NCI-H1436 (cell line): ENCODE data around the gene KIRREL3.

Source experiments
- DNase-seq: peaks from one replicate; lab custom pipeline; 2025; lab: John Stamatoyannopoulos, UW

The KIRREL3 gene

DNA sequence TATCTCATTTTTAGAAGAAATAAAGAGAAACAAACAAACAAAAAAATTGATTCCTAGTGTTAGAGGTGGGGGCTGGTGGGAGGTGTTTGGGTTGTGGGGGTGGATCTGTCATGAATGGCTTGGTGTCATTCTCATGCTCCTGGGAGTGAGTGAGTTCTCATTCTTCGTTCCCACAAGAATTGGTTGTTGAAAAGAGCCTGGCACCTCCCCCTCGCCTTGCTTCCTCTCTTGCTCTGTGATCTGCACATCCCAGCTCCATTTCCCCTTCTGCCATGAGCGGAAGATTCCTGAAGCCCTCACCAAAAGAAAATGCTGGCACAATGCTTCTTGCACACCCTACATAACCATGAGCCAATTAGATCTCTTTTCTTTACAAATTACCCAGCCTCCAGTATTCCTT is 367.2 kb downstream of the KIRREL3 start:
- DNase-seq = no peak

DNA sequence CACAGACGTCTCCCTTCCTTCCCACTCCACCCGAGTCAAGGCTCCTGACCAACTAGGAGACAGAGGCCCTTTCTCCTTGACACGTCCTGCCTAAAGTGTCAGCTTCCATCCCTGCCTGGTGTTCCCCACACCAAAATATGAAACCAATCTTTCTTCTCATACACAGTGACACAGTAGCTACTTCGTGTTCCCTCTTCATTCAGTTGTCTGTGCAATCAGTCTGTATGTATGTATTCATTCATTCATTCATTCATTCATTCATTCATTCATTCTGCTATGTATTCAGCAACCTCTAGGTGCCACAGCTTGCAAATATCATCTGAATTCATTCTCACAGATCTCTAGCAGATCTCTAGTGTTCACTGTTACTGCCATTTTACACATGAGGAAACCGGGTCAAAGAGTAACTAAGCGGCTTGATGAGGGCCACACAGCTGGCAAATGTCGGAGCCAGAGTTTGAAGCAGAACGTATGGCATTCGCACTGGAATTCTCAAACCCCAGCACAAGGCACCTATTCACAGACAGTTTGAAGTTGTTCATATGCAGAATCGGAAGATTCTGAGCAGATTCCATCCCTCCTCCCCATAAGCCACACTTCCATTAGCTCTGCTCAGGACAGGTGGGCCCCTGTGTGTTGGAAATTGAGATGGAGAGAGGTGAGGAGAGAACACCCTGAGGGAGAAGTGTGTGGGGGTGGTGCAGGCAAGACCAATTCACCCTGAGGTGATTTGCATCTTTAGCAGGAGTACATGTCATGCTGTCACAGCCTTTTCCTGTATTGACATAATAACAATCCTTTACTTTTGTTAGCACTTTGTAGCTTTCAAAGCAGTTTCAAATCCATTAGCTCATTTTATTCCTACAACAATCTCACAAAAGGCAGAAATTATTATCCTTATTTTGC is 369.4 kb downstream of the KIRREL3 start:
- no peak for DNase-seq

DNA sequence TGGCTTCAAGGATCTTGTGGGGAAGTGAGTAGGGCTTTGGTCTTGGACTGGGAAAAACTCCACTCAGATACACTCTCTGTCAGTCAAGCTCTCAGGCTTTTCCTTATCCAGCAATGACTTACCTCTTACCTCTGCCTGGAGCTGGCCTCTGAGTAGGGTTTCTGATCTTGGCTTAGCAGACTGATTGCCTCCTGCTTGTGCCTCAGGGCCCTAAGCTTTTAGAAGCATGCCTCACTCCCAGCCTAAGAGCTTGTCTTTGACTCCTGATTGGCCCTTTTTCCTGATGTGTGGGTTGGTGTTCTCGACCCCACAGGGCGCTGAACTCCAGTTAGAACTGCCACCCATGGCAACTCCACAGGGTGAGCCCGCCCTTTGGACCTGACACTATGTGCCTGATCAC is 370.1 kb downstream of the KIRREL3 start:
- DNase-seq = no peak

DNA sequence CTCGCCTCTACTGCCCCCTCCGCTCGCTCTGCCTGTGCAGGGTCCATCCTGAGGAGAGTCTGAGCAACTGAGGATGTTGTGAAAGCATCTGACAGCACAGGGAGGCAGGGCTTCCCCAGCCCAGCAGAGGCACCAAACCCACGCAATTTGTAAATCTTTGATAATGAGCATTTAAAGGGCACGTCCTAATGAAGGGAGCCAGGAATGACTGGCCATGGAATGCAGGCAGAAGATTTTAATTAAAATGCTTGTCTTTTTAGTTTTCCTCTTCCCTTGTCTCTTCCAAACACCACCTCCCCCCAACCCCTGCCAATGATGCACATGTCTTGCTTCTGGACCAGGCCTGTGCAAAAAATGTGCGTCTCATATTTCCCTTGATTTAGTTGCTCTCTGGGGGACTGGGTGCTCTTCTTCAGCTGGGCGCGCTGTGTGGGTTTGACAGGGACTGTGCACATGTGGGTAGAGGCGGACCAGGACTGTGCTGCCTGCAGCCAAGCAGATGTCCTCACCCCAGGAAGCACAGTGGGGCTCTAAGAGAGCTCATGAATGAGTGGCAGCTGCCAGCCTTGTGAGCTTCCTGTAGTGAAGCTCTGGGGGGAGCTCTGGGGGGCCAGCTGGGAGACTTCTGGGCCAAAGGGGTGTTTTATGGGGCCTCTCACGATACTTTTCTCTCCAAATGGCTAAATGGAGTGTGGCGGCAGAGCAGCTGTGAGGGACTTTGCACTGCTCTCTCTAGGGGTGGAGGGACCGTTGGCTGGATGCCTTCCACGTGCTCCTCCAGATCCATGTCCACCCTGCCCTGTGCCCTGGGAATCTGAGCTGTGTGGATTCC is 371.6 kb downstream of the KIRREL3 start:
- no peak for DNase-seq

DNA sequence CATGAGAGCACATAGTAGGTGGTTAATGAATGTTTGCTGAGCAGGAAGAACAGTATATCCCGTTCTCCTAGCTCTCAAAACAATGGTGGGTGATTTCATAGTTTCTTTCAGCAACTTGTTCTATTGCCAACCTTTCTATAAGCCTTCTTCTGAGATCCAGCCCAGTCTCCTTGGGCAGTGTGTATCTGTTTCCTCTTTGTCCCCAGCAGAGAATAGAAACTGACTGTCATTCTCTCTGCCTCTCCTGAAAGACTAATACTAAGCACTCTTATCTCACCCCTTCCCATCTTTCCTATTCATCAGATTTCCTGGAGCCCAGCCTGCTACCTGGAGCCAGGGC is 372.1 kb downstream of the KIRREL3 start:
- DNase-seq = no peak

DNA sequence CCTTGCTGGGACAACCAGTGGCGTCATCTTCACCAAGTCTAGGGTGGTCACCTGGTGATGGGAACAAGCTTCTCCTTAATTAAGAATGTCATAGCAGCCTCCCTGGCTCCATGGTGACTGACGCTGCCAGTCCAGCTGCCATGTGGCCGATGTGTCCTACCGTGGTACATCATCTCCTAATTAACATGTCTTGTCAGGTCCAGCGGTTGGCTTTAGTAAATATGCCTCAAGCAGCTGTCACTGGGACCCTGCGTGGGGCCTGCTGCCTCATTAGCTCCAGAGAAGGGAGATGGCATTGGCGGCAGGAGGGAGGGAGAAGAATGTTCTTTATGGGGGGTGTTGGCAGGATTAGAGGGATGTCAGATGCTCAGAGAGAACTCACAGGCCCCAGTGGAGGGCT is 373.1 kb downstream of the KIRREL3 start:
- DNase-seq = no peak

DNA sequence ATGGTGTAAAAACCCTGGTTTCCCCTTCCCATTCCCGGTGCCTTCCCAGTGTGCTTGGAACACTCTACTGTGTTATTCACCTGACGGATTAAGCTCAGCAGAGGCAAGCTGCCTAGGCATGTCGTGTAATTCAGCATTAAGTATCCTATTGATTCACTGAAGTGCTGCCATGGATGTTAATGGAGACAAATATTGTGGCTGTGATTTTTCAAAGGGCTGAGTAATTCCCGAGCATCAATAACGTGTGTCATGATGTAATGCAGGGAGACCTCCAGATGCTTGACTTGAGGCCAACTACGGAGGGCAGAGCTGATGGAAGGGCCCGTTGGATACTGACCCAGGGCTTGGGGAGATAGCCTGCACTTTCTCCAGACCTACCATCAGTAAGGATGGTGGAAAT is 376.1 kb downstream of the KIRREL3 start:
- DNase-seq = no peak

DNA sequence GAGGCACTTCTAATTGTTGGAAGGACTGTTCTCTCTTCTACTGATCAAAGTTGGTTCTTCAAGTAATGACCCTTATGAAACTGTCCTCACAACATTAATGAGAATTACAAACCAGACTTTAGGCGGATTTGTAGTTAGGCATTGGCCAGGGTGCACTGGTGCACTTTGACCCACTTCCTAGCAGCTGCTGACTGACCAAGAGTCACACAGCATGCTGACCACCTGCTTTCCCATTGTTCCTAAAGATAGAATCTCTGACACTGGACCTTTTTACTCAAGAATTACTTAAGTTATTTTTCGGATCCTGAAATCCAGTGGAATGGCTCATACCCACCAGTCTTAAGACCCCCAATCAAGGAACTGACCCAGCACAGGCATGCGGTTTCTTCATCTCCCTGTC is 381.1 kb downstream of the KIRREL3 start:
- DNase-seq = no peak

DNA sequence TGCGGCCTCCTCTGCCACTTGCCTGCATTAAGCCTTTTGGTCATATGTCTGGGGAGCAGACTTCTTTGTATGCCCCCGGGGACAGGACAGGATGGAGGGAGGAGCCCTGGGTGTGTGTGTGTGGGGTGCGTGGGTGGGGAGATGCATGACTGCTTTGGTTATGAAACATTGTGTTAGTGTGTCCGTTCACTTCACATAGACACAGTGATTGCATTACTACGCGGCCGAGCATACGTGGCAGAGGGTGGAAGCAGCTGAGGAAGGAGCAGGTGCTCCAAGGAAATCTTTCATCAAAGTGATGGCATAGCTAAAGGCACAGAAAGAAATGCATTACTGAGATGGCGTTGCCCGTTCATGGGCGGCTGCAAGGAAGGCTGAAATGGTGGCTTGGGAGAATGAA is 384.7 kb downstream of the KIRREL3 start:
- DNase-seq = no peak

DNA sequence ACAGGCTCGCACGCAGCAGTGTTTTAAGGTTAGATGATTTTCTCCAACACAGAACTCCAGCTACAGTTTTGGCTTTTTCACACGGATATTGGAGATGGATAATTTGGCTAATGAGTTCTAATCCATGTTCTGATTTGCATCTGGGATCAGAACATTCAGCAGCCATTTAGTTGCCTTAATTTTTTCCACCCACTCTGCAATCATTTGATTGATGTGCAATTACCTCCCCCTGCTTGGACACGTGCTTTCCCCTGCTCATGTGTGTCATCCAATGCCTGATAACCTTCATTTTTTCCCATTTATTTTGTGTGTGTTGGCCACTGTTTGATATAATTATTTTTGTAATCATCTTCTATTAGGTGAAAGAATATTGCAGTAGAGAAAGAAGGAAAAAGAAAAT is 387.3 kb downstream of the KIRREL3 start:
- DNase-seq = no peak

DNA sequence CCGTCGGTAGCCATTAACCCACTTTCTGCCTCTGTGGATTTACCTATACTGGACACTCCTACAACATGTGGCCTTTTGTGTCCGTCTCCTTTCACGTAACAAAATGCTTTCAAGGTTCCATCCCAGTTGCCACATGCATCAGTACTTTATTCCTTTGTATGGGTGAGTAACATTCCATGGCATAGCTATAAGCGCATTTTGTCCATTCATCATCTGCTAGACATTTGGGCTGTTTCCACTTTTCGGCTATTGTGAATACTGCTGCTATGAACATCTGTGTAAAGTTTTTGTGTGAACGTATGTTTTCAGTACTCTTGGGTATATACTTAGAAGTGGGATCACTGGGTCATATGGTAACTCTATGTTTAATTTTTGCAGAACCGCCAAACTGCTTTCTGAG is 387.9 kb downstream of the KIRREL3 start:
- DNase-seq = no peak

DNA sequence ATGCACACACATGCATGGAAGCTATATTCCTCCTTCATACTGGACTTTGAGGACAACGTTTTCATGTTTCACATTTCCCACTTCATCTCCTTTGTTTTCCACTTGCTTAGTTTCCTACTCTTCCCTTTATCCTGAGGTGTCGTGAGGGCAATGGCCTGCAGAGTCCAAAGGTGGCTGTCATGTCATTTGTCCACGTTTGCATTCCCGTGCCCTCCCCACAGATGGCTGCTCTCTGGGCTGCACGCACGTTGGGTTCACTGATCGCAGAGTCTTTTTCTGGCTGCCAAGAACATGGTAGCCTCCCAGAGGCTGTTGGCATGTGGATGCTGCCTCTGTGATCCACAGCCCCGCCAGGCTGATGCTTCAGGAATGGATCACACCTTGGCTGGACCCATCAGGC is 389.1 kb downstream of the KIRREL3 start:
- DNase-seq = no peak

DNA sequence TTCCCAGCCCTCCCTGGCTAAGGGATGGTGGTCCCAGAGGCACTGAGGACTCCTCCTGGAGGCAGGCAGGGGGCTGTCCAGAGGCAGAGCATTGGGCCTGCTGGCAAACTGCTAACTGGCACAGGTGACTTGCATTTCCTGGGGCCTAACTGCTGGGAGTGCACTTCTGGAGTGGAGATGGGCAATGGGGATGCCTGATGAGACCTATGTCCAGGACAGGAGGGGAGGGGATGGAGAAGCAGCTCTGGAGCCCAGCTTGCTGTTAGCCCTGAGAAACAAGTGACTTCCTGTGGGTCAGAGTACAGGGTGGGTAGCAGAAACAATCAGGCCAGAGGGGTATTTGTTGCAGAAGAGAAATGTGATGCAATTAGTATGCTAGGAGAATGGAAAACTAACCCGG is 391.9 kb downstream of the KIRREL3 start:
- no peak for DNase-seq

DNA sequence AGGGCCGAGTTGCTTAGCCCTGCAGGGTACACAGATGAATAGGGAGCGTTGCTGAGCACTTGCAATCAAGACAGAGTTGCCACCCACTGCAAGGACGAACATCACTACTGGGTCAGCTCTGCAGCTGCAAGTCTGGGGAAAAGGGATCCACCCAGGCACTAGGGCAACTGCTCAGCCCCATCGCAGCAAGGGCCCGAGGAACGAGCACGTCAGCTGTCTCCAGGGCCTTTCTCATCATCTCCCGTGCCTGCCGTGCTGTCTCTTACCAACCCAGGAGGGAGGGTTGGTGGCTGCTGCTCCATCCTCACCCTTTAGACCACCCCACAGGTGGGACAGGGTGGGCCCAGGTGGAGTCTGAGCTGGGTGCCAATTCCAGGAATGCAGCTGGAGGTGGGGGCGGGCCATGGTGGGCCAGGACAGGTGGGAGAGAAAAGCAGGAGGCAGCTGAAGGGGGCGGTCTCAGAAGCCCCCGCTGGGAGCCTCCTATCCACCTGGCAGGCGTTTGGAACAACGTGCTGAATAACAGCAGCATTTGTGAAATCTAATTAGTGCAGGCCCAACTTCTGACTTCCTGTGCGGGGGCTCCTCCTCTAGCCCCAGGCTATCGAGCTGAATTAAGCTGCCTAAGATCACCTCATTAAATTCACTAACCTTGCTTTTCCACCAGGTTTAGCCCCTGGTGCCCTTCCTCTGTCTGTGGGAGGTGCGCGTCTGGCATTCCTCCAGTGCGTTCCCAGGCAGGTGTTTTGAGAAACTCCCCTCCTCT is 392.6 kb downstream of the KIRREL3 start:
- peak; percentile 70 for DNase-seq

DNA sequence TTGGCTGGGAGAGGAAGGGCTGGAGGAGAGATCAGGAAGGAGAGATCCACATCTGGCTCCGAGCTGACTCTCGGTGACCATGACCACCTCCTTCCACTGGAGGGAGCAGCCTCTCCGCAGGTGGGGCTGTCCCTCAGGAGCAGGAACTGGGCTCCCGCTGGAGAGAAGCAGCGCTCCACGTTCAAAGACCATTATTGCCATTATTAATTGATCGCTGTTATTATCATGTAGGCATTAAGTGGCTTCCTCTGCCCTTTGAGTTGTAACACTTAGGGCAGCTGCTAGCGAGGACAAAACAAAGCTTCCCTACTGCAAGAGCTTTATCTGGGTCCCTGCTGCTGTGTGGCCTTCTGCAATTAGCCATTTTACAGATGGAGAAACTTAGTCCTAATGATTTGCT is 393.2 kb downstream of the KIRREL3 start:
- DNase-seq = peak; percentile 53

DNA sequence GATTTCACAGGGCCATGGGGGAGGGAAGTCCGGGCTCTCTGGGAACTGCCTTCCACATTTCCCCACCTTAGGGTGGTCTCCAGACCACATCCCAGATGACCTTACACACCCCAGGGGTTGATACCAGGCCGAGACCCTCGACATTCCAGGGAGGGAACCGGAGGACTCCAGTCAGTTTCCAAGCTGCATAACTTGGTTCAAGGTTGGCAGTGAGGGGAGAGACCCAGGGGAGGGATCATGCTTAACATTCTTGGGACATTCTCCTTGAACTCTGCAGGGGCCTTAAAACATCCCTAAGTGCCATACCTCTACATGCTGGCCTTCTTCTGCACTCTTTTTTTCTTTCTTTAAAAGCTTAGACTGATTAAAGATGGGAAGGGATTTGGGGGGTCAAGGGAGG is 394.1 kb downstream of the KIRREL3 start:
- no peak for DNase-seq

DNA sequence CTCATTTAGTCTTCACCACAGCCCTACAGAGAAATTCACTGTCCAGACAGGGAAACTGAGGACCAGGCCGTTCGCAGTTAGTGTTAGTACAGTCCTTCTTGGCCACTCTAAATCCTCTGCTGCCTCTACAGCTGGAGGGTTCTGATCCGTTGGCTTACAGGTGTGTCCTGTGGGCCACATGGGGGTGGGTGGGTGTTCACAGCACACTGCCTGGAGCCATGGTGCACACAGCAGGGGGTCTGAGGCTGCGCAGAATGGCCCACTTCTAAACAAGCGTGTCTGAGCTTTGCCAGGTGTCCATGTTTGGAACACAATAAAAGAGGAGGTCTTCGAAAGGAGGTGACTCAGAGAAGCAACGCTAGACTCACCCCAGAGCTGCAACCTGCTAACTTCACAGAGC is 396.1 kb downstream of the KIRREL3 start:
- no peak for DNase-seq

DNA sequence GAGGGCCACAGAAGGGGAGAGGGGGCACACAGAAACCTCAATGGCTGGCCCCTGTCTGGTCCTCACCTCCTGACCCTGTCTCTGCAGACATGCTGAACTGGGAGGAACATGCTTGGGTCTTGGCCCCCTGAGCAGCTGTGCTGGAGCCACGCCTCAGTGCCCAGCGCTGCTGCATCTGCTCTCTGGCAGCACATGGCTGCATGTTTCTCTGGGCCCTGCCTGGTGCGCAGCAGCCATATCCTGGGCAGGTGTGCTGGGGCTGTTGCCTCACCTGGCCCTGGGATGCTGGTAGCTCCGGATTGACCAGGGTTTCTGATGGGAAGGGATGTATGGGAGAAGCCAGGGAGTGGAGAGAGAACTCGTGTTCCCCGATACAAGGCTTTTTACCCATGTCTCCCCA is 397.1 kb downstream of the KIRREL3 start:
- no peak for DNase-seq

DNA sequence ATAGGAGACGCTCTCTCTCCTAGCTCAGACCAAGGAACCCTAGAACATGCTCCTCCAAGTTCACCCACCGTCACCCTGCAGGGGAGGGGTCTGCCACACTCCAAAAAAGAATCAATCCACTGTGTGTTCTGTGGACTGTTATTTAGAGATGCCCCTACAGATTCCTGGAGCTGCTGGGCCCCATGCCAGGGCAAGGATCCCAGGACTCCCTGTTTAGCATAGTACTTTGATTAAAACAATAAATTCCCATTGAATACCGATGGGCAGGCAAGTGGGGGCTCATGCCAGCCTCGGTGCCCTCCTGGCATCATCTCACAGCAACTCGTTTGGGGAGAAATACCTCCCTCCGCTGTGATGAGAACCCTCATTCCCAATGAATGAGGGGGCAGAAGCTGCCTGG is 397.6 kb downstream of the KIRREL3 start:
- DNase-seq = no peak

DNA sequence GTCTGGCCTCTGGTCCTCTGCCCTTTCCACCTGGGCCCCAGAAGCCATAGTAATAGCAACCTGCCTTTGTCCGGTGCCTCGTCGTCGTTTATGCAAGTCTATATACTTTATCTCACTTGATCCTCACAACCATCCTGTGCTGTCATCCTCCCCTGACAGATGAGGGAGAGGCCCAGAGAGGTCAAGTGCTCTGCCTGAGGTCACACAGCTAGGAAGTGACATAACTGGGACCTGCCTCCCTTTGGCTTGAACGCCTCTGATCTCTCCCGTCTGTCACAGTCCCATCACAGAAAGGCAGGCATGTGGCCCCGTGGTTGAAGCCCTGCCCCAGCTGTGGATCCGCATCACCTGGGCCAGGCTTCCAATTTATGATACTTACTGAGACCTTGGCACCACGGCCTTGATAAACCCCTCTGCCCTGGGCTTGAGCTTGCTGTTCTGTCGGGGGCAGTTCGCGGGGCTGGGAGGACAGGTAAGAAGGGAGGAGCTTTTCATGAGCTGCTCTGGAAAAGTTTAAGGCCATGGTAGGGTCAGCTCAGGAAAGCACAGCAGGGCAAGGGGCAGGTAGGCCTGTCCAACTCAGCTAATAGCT is 398.1 kb downstream of the KIRREL3 start:
- no peak for DNase-seq

DNA sequence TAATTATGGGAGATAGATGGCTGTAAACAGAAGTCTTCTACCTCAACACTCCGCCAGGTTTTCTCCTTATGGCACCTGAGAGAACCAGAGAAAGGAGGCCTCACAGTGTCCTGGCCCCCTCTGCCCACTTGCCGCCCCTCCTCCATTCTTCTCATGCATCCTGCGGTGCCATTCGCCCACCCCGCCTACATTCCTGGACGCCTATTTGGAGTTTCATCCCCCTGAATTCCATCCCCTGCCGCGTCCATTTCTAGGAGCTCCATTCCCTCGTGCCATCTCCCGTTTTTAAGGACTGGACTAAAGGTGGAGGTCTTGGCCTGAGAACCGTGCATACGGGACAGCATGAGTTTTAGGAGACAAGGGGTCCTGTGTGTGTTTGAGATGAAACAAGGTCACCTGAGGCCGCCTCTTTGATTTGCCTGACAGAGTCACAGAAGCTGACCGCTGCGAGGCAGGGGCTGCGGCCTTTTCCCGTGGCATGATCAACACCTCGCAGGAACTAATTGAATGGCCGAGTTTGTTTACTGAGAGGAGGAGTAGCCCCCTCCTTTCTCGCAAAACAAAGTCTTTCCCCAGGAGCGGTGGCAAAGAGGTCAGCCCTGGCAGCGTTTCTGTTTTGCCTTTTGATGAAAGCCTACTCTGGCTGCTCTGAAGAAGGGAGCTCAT is 398.9 kb downstream of the KIRREL3 start:
- no peak for DNase-seq

DNA sequence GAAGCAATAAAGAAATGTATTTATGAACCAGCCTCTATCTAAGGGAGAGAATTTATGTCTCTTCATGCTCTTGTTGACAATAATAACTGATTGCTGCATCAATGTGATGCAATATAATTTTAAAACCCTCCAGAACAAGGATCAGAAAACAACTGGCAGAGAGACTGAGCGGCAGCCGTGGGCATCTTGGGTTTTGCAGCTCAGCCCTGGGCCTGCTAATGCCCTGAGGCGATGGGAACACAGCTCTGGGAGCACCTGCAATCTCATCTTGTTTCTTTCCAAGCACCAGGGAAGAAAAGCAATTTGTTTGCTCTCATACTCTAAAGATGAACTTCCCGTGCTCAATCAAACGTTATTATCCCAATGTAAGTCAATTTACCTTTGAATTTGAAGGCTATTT is 399.4 kb downstream of the KIRREL3 start:
- peak; percentile 54 for DNase-seq
